Panc1 (cell line): ENCODE data around the gene SEMA4D. TPM values are rescaled to one million over a fixed set of nuclear protein-coding genes. Genes with fewer than 3 reads are reported as not detected.

Experiments used
- ATAC-seq: fragments of 200-7000 bp; cut with Tn5 transposase; 2 replicates; pipeline ENCODE4 v1.9.1; 2020; ENCODE audit warnings: mild to moderate bottlenecking, moderate library complexity
- BruUV-seq: library from RNA; stranded (reverse); fragments of 400-500 nt; replicated peaks from 2 replicates; lab custom pipeline; 2021; lab: Mats Ljungman, UMichigan
- CTCF ChIA-PET: fragments of 300-600 bp; sonication (Branson Sonifier 250); formaldehyde crosslinking; loops from one replicate; lab custom pipeline; 2022; ENCODE audit warnings: antibody characterized with exemption; lab: Charles Lee
- POLR2A ChIA-PET: fragments of 300-600 bp; sonication (Branson Sonifier 250); formaldehyde crosslinking; loops from one replicate; lab custom pipeline; 2022; ENCODE audit warnings: antibody characterized with exemption; lab: Charles Lee
- DNase-seq: peaks from one replicate; pipeline ENCODE4 v3.0.0-alpha.2; 2010; ENCODE audit warnings: low read depth, low spot score
- H3K27ac ChIP-seq: 2 replicates; pipeline ENCODE4 v1.5.1; 2011; ENCODE audit warnings: mild to moderate bottlenecking, low read length, inconsistent platforms
- H3K27me3 ChIP-seq: fragments of 200-500 bp; sonication (Bioruptor generic); 2 replicates; pipeline ENCODE4 v1.6.0; 2014; ENCODE audit warnings: low read length, inconsistent platforms; ENCODE audit not compliant: control insufficient read depth, insufficient read depth
- H3K36me3 ChIP-seq: fragments of 200-500 bp; sonication (Bioruptor generic); 2 replicates; pipeline ENCODE4 v1.5.1; 2014; ENCODE audit warnings: inconsistent platforms, mild to moderate bottlenecking, low read length, moderate library complexity; ENCODE audit not compliant: control insufficient read depth, insufficient read depth
- H3K4me1 ChIP-seq: 2 replicates; pipeline ENCODE4 v1.5.1; 2011; ENCODE audit warnings: inconsistent platforms, mild to moderate bottlenecking, low read length, moderate library complexity; ENCODE audit not compliant: control insufficient read depth, insufficient read depth
- H3K4me3 ChIP-seq, 2 experiments: 2 replicates each; pipeline ENCODE4 v1.5.1; 2011 to 2012; ENCODE audit warnings: low read depth in 2 of 2, low read length in 2 of 2, mild to moderate bottlenecking in 2 of 2, inconsistent platforms in 1 of 2, moderate library complexity in 1 of 2
- H3K9me3 ChIP-seq: fragments of 200-500 bp; sonication (Bioruptor generic); 2 replicates; pipeline ENCODE4 v1.5.1; 2014; ENCODE audit warnings: low read depth, mild to moderate bottlenecking, inconsistent platforms, low read length, moderate library complexity; ENCODE audit not compliant: control insufficient read depth, insufficient read depth
- POLR2AphosphoS5 ChIP-seq: IDR thresholded peaks from 2 replicates; pipeline ENCODE4 v1.6.1; 2012; ENCODE audit warnings: mild to moderate bottlenecking, low read depth, low read length, moderate library complexity
- SIN3A ChIP-seq: IDR thresholded peaks from 2 replicates; pipeline ENCODE4 v1.6.1; 2012; ENCODE audit warnings: low read depth, mild to moderate bottlenecking, low read length, moderate library complexity, borderline replicate concordance; ENCODE audit not compliant: insufficient read depth
- TCF7L2 ChIP-seq: IDR thresholded peaks from 2 replicates; pipeline ENCODE4 v1.6.1; 2011; ENCODE audit warnings: mild to moderate bottlenecking, low read depth, low read length, inconsistent platforms
- in situ Hi-C: cut with HindIII; loops from 2 replicates; pipeline ENCODE4 v1.10.0; 2016; ENCODE audit warnings: low sequenced_read_pairs, low pct_unique_long_range_greater_than_20kb
- intact Hi-C: fragments of 100-400 bp; cut with micrococcal nuclease; formaldehyde crosslinking; loops from one replicate; pipeline ENCODE4 v1.10.0; 2022; ENCODE audit not compliant: unreplicated experiment
- total RNA-seq: library from RNA; stranded (reverse); gene quantifications from one replicate; pipeline ENCODE4 v1.2.1, GENCODE V29; 2021; ENCODE audit not compliant: unreplicated experiment
- TF ChIP-seq, protein P1 (sequence below): fragments of 450-650 bp; IDR thresholded peaks from 2 replicates; pipeline ENCODE4 v1.5.1; 2017; ENCODE audit warnings: mild to moderate bottlenecking
- TF ChIP-seq, protein P2 (sequence below), 2 experiments: IDR thresholded peaks; 2 replicates each; pipeline ENCODE4 v1.6.1; 2011 to 2012; ENCODE audit warnings: low read depth in 2 of 2, control low read depth in 1 of 2, low read length in 1 of 2, mild to moderate bottlenecking in 1 of 2, moderate library complexity in 1 of 2; ENCODE audit not compliant: insufficient read depth in 1 of 2

SEMA4D gene
- total RNA-seq, 1 experiment from 2014 or later: 6.5 TPM

DNA sequence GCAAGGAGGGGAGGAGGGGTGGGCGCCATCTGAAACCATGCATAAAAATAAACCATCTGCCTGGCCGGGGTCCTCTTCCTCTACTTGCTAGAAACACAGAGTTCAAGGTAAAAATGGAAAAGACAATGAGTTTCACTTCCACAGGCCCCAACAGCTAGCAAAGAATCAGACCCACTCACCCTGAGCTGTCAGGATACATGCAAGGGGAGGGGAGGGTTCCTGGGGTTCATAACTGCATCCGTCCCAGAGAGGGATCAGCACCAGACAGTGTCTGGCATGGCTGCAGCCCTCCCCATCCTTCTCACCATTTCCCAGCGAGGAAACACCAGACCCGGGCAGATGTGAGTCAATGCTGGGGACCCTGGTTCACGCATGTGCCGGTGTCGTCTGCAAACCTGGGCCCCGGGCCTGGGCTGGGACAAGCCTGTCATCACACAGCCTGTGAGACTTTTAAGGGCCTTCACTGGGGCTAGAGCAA, 55.4 kb downstream of the SEMA4D start:
- no peak for DNase-seq
- BruUV-seq: no TSS peak
- ChIA-PET CTCF (no interaction called here), POLR2A (no interaction called here)
- TF ChIP-seq SIN3A (no peak), TCF7L2 (no peak)
- TF ChIP-seq, protein P1, sequence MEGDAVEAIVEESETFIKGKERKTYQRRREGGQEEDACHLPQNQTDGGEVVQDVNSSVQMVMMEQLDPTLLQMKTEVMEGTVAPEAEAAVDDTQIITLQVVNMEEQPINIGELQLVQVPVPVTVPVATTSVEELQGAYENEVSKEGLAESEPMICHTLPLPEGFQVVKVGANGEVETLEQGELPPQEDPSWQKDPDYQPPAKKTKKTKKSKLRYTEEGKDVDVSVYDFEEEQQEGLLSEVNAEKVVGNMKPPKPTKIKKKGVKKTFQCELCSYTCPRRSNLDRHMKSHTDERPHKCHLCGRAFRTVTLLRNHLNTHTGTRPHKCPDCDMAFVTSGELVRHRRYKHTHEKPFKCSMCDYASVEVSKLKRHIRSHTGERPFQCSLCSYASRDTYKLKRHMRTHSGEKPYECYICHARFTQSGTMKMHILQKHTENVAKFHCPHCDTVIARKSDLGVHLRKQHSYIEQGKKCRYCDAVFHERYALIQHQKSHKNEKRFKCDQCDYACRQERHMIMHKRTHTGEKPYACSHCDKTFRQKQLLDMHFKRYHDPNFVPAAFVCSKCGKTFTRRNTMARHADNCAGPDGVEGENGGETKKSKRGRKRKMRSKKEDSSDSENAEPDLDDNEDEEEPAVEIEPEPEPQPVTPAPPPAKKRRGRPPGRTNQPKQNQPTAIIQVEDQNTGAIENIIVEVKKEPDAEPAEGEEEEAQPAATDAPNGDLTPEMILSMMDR: no peak
- TF ChIP-seq, protein P2, sequence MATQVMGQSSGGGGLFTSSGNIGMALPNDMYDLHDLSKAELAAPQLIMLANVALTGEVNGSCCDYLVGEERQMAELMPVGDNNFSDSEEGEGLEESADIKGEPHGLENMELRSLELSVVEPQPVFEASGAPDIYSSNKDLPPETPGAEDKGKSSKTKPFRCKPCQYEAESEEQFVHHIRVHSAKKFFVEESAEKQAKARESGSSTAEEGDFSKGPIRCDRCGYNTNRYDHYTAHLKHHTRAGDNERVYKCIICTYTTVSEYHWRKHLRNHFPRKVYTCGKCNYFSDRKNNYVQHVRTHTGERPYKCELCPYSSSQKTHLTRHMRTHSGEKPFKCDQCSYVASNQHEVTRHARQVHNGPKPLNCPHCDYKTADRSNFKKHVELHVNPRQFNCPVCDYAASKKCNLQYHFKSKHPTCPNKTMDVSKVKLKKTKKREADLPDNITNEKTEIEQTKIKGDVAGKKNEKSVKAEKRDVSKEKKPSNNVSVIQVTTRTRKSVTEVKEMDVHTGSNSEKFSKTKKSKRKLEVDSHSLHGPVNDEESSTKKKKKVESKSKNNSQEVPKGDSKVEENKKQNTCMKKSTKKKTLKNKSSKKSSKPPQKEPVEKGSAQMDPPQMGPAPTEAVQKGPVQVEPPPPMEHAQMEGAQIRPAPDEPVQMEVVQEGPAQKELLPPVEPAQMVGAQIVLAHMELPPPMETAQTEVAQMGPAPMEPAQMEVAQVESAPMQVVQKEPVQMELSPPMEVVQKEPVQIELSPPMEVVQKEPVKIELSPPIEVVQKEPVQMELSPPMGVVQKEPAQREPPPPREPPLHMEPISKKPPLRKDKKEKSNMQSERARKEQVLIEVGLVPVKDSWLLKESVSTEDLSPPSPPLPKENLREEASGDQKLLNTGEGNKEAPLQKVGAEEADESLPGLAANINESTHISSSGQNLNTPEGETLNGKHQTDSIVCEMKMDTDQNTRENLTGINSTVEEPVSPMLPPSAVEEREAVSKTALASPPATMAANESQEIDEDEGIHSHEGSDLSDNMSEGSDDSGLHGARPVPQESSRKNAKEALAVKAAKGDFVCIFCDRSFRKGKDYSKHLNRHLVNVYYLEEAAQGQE (IDR thresholded peaks at IDR 0.05; ENCODE audit: insufficient read depth in 1 of 2, low read depth in 2 of 2, low read length in 1 of 2): no peak
- H3K27me3 ChIP-seq: no peaks in the 10 kb centered on the region
- intact Hi-C loops (no loop called here), in situ Hi-C loops (no loop called here)
- H3K36me3 ChIP-seq: no peaks in the 10 kb centered on the region
- no peaks in the 10 kb centered on the region for H3K9me3 ChIP-seq
- no peak overlapping the region for H3K27ac ChIP-seq
- no peak for ATAC-seq
- no peaks in the 10 kb centered on the region for H3K4me1 ChIP-seq
- no peak overlapping the region for H3K4me3 ChIP-seq

DNA sequence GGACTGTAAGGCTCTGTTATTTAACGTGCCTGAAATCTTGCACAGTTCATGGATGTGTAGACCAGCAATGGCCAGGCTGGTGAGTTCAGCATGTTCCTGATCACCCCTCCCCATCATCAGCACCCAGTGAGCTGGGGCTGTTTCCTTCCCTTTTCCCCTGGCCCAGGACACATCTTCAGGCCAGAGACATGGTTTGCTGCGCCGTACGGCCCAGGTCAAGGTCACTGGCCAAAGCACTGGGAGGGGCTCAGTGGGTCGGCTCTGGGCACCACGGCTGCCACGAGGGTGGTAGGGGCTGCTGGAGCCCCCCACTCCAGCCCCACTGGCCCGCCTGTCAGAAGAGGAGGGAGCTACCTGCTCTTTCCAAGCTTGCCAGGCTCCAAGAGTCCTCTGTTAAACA, 55.9 kb downstream of the SEMA4D start:
- POLR2A ChIA-PET: no interaction called here
- H3K4me3 ChIP-seq: no peak overlapping the region
- DNase-seq: no peak
- no peaks in the 10 kb centered on the region for H3K4me1 ChIP-seq
- H3K36me3 ChIP-seq: no peaks in the 10 kb centered on the region
- no peaks in the 10 kb centered on the region for H3K9me3 ChIP-seq
- intact Hi-C loops: no loop called here
- CTCF ChIA-PET: no interaction called here
- H3K27me3 ChIP-seq: no peaks in the 10 kb centered on the region
- no peak overlapping the region for H3K27ac ChIP-seq
- no TSS peak for BruUV-seq
- in situ Hi-C loops: no loop called here
- TF ChIP-seq, protein P2 (IDR thresholded peaks at IDR 0.05; ENCODE audit: insufficient read depth in 1 of 2, low read depth in 2 of 2, low read length in 1 of 2): no peak
- TF ChIP-seq SIN3A: no peak
- TF ChIP-seq, protein P1: no peak
- no peak for TF ChIP-seq POLR2AphosphoS5
- TF ChIP-seq TCF7L2: no peak
- no peak for ATAC-seq
